ENCODE measurements around the gene USP15.

USP15 gene

GRCh38 chr12:62232143-62232729 lies 28.0 kb upstream of the USP15 start:
- H3K36me3 ChIP-seq (ENCODE audit: control insufficient read depth, insufficient read depth, low read length) = no peaks in the 10 kb centered on the region
- H3K27me3 ChIP-seq (replicated peaks; ENCODE audit: control insufficient read depth, insufficient read depth, low read length) = no peaks in the 10 kb centered on the region
- TF ChIP-seq CTCF (IDR thresholded peaks at IDR 0.05; ENCODE audit: insufficient read depth, low read length, poor library complexity, severe bottlenecking) = no peak
- DNase-seq (ENCODE audit: extremely low read depth, insufficient read length) = no peak
- H3K4me3 ChIP-seq (replicated peaks; ENCODE audit: low read depth, low read length) = no peak overlapping the region

DNA sequence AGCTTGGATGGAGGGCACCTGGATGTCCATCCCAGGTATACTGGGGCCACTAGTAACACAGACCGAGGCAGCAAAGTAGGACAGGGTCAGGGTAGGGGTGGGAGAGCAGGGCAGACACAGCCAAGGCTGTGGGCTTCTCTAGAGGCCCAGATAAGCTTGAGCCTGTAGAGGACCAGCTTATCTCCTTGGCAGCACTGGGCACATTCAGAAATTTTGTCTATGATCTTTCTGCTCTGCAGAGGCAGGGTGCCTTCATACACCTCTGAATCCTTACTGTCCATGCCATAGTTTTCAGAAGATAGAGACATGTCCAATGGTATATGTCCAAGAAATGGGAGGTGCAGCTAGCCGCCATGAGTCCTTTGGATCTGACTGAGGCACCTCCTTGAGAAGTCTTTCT lies 26.4 kb upstream of the USP15 start:
- TF ChIP-seq CTCF (IDR thresholded peaks at IDR 0.05; ENCODE audit: insufficient read depth, low read length, poor library complexity, severe bottlenecking) = no peak
- DNase-seq (ENCODE audit: extremely low read depth, insufficient read length) = no peak
- no peaks in the 10 kb centered on the region for H3K36me3 ChIP-seq (ENCODE audit: control insufficient read depth, insufficient read depth, low read length)
- no peaks in the 10 kb centered on the region for H3K27me3 ChIP-seq (replicated peaks; ENCODE audit: control insufficient read depth, insufficient read depth, low read length)
- no peak overlapping the region for H3K4me3 ChIP-seq (replicated peaks; ENCODE audit: low read depth, low read length)

DNA sequence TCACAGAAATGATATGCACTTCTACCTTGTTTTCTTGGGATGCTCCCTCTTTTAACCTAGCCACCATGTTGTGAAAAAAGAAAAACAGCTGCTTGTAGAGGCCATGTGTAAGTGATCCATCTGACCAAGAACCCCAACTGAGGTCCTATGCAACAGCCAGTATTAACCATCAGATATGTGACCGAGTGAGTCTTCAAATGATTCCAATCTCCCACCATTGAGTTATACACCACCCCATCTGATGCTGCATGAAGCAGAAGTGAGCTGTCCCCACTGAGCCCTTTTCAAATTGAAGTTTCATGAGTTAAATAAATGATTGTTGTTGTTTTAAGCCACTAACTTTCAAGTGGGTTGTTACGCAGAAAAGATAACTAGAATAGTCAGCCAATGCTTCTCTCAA lies 20.6 kb upstream of the USP15 start:
- DNase-seq (ENCODE audit: extremely low read depth, insufficient read length) = no peak
- no peaks in the 10 kb centered on the region for H3K27me3 ChIP-seq (replicated peaks; ENCODE audit: control insufficient read depth, insufficient read depth, low read length)
- H3K36me3 ChIP-seq (ENCODE audit: control insufficient read depth, insufficient read depth, low read length) = no peaks in the 10 kb centered on the region
- TF ChIP-seq CTCF (IDR thresholded peaks at IDR 0.05; ENCODE audit: insufficient read depth, low read length, poor library complexity, severe bottlenecking) = no peak
- H3K4me3 ChIP-seq (replicated peaks; ENCODE audit: low read depth, low read length) = no peak overlapping the region

- H3K27me3 ChIP-seq (replicated peaks; ENCODE audit: control insufficient read depth, insufficient read depth, low read length) = no peaks in the 10 kb centered on the region
- no peak for DNase-seq (ENCODE audit: extremely low read depth, insufficient read length)
- H3K36me3 ChIP-seq (ENCODE audit: control insufficient read depth, insufficient read depth, low read length) = no peaks in the 10 kb centered on the region
- no peak overlapping the region for H3K4me3 ChIP-seq (replicated peaks; ENCODE audit: low read depth, low read length)
- TF ChIP-seq CTCF (IDR thresholded peaks at IDR 0.05; ENCODE audit: insufficient read depth, low read length, poor library complexity, severe bottlenecking) = no peak
These were observed 12.7 kb upstream of the USP15 start for GRCh38 chr12:62247281-62248045.

- no peak for DNase-seq (ENCODE audit: extremely low read depth, insufficient read length)
- Histone ChIP-seq H3K4me3 (replicated peaks; ENCODE audit: low read depth, low read length) (no peak overlapping the region), H3K36me3 (ENCODE audit: control insufficient read depth, insufficient read depth, low read length) (no peaks in the 10 kb centered on the region), H3K27me3 (replicated peaks; ENCODE audit: control insufficient read depth, insufficient read depth, low read length) (no peaks in the 10 kb centered on the region)
- TF ChIP-seq CTCF (IDR thresholded peaks at IDR 0.05; ENCODE audit: insufficient read depth, low read length, poor library complexity, severe bottlenecking) = no peak
These were observed 11.3 kb upstream of the USP15 start for GRCh38 chr12:62248873-62249272.
